NCI-H2196 treated with DMSO at 0.1 percent for 48 hours (cell line): ENCODE data around the gene MAF.

Experiments used
- DNase-seq: peaks from one replicate; lab custom pipeline; 2025; ENCODE audit not compliant: unreplicated experiment; lab: John Stamatoyannopoulos, UW

Gene MAF

GRCh38 chr16:79592186-79592585, 8.4 kb downstream of the MAF start:
- DNase-seq, result no peak

GRCh38 chr16:79589601-79590102, 10.9 kb downstream of the MAF start:
- DNase-seq, result no peak

GRCh38 chr16:79587897-79588296, 12.6 kb downstream of the MAF start:
- DNase-seq, result no peak

- no peak for DNase-seq
These were observed 13.2 kb downstream of the MAF start for GRCh38 chr16:79587296-79587695.

- no peak for DNase-seq
These were observed 17.7 kb downstream of the MAF start for GRCh38 chr16:79582789-79583188.

- DNase-seq, result no peak
These were observed 19.9 kb downstream of the MAF start for GRCh38 chr16:79580453-79581191.

- DNase-seq, result no peak
These were observed 23.9 kb downstream of the MAF start for GRCh38 chr16:79576602-79577001.

GRCh38 chr16:79573884-79574283, 26.7 kb downstream of the MAF start:
- no peak for DNase-seq

- no peak for DNase-seq
These were observed 27.5 kb downstream of the MAF start for GRCh38 chr16:79573071-79573470.

- no peak for DNase-seq
These were observed 28.5 kb downstream of the MAF start for GRCh38 chr16:79571903-79572535.

- no peak for DNase-seq
These were observed 29.3 kb downstream of the MAF start for GRCh38 chr16:79571065-79571902.

GRCh38 chr16:79564671-79565107, 35.8 kb downstream of the MAF start:
- no peak for DNase-seq

- no peak for DNase-seq
These were observed 36.6 kb downstream of the MAF start for GRCh38 chr16:79563921-79564320.

GRCh38 chr16:79562166-79562823, 38.2 kb downstream of the MAF start:
- no peak for DNase-seq

GRCh38 chr16:79561729-79562128, 38.8 kb downstream of the MAF start:
- no peak for DNase-seq

- DNase-seq, result no peak
These were observed 39.6 kb downstream of the MAF start for GRCh38 chr16:79560923-79561322.

- no peak for DNase-seq
These were observed 40.2 kb downstream of the MAF start for GRCh38 chr16:79560318-79560717.

GRCh38 chr16:79559532-79559931, 41.0 kb downstream of the MAF start:
- no peak for DNase-seq

GRCh38 chr16:79557421-79557820, 43.1 kb downstream of the MAF start:
- DNase-seq, result no peak

GRCh38 chr16:79554912-79555311, 45.6 kb downstream of the MAF start:
- no peak for DNase-seq

- DNase-seq, result no peak
These were observed 50.2 kb downstream of the MAF start for GRCh38 chr16:79550373-79550772.
